NCI-H128 (cell line): ENCODE measurements around the gene SH2D5.
A peak's percentile ranks its signal among the peaks of the same experiment; 100 is the strongest.
"Not testable (repeated sequence)": the region's sequence is repeated elsewhere in the genome, so short reads cannot be mapped to it uniquely, and the experiment has no call there.

ENCODE experiments used
- DNase-seq: peaks from one replicate; lab custom pipeline; 2025; ENCODE audit not compliant: unreplicated experiment; lab: John Stamatoyannopoulos, UW

Gene SH2D5

DNA sequence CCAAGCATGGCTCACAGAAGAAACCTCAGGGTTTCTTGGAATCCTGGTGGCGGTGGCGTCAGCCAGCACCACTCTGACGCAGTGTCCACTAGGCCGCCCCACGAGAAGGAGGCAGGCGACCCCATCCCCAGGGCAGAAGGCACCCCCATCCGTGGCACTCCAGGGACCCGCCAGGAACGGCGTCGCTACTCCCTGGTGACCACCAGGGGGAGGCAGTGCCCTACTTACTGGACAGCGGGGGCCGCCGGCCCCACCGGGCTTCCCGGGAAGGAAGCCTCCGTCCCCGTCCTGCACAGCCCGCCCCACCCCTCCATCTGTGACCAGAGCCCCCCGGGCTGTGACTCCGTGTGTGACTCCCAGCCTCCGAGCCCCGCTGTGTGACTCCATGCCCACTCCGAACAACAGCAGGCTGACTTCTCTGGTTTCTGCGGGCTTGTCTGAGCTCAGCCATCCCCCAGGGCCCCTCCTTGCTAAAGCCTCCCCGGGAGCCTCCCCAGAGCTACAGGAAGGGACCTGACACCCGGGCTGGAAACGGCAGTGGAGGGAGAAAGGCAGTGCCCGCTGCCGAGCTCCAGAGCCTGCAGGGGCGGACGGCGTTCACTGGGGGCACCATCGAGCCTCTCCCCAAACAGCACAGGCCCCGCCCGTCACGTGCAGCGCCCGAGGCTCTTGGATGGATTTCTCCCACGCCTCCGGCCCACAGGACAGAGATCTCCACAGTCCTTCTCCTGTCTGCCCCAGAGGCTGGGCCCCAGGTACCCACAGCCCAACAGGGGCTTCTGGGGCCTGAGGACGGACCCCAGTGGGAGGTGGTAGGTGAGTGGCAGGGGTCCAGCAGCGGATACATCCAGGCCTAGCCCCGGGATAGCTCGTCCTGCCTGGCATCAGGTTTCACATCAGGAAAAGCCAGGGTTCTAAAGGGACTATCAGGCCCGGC is 35.8 kb downstream of the SH2D5 start:
- peak; percentile 81 for DNase-seq

DNA sequence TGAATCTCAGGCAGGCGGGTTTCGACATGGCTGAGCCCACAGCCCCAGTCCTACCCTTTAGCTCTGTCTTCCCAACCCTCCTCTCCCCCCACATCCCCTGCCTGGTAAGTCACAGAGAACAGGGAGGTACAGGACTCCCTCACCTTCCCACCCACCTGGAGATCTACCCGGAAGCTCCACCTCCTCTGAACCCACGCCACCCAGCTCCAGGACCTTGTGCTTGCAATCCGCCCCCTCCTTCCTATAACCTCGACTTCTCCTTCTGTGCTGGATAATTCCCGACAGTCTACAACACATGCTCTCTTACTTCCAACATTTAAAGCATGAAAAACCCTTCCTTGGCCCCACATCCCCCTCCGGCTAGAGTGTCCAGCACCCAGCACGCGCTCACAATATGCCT is 37.0 kb downstream of the SH2D5 start:
- no peak for DNase-seq

- no peak for DNase-seq
These were observed 38.9 kb downstream of the SH2D5 start for GRCh38 chr1:20693623-20694022.

GRCh38 chr1:20691872-20692271 is 40.6 kb downstream of the SH2D5 start:
- no peak for DNase-seq

- no peak for DNase-seq
These were observed 42.9 kb downstream of the SH2D5 start for GRCh38 chr1:20689645-20690056.

DNA sequence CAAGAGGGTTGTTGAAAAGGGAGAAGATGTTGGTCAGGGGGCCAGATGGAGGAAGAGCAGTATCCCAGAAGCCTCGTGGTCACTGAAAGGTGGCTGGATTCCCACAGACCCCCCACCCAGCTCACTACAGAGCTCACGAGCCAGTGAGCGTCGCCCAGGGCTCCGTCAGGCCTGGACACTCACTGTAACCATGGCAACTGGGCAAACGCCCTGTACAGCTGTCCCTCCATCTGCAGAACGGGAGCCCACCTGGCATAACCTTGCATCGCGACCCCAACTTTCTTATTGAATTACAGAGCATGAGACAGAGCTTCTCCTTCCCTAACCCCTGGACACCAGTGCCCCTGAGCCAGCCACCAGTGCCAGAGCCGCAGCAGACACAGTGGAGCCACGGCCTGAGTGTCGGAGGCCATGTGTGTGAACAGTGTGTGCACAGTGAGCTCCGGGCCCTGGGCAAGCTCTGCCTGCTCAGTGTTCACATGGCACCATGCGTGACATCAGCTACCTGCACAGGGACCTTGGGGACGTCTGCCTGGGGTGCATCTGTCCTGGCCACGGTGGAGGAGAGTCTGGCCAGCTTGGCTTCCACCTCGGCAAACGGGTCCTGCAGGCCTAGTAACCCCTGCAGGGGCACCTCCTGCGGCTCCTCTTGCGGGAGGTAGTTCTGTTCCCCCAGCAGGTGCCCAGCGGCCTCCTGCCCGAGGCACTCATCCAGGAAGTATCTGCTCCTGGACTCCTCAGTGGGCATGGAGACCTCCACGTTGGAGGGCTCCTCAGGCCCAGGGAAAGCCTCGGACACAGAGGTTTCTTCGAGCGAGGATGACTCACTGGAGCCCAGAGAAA is 45.4 kb downstream of the SH2D5 start:
- DNase-seq = no peak

DNA sequence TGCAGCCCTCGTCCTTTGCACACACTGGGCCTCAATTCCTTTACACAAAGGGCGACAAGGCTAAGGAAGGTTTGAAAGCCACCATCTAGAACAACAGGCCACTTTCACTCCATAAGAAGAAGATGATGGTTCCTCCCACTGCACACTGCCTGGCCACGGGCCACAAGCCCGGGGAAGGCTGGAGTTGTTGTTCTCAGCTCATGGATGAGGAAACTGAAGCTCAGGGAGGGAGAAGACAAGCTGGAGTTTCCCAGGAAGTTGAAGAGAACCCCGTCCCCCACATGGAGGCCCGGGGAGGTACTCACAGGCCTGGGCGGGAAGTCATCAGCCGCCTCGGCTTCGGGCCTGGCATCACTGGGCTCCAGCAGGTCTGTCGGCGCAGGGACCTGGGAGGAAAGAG is 46.8 kb downstream of the SH2D5 start:
- DNase-seq = no peak

- DNase-seq = no peak
These were observed 47.3 kb downstream of the SH2D5 start for GRCh38 chr1:20685099-20685662.

DNA sequence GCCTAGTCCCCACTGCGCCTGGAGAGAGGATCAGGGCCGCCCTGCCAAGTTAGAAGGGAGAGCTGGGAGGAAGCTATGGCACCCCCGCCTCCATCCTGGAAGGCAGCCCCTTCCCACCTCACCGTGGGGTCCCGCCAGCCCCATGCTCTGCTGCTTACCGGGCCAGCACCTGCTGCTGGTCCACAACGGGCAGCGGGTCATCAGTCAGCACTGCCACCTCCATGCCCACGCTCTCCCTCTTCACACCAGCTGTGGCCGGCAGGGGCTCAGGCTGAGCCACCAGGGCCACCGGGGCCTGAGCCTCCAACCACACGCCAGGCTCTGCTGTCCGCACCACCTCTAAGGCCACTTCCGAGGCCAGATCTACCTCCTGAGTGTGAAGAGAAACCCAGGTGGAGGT is 47.9 kb downstream of the SH2D5 start:
- no peak for DNase-seq

DNA sequence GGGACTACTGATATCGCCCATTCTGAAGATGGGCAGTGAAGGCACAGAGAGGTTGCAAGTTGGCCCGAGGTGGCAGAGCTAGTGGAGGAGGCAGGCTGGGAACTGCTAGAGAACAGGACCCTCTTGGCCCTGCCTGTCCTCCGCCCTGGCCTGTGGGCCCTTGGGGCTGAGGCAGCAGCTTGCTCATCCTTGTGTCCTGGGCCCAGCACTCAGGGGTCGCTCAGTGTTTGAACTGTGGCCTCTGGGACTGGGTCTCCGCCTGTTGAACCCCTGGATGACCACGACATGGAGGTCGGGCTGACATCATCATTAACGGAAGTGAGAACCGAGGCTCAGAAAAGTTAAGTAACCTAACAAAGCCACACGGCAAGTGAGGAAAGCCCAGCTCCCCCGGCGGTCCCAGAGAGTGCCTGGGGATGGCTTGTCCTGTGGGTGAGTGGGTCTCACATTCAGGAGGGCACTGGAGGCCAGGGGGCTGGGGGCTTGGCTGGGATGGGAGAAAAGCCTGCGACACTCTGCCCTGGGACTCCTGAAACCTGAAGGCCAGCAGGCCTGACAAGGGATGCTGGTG is 48.4 kb downstream of the SH2D5 start:
- no peak for DNase-seq

DNA sequence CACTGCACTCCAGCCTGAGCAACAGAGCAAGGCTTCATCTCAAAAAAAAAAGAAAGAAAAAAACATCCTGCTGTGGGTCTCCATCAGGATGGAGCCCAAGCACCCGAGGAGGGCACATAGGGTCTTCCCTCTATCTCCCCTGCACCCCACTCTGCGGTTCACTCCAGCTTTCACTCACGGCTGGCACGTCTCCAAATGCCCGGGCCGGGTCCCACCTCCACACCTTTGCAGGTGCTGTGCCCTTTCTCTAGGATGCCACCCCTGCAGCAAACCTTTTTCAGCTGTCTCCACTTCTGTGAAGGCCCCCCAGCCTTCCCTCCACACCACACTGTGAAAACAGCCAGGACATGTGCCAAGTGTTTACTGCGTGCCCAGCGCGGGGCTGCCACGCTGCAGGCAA is 48.9 kb downstream of the SH2D5 start:
- DNase-seq = no peak

GRCh38 chr1:20682571-20683236 is 49.8 kb downstream of the SH2D5 start:
- no peak for DNase-seq

GRCh38 chr1:20681999-20682398 is 50.5 kb downstream of the SH2D5 start:
- DNase-seq = no peak

DNA sequence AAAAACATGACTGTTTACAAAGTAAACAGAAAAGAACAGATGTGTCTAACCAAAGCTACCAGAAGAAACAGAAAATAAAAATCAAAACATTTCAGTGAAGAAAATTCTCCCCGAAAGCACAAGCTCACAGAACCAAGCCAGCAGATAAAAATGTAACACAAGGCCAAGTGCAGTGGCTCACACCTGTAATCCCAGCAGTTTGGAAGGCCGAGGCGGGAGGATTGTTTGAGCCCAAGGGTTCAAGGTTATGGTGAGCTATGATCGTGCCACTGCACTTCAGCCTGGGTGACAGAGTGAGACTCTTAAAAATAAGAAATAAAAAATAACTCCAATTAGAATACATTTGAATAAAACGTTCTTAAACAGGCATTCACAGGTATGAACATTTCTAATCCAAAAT is 52.2 kb downstream of the SH2D5 start:
- DNase-seq = no peak

DNA sequence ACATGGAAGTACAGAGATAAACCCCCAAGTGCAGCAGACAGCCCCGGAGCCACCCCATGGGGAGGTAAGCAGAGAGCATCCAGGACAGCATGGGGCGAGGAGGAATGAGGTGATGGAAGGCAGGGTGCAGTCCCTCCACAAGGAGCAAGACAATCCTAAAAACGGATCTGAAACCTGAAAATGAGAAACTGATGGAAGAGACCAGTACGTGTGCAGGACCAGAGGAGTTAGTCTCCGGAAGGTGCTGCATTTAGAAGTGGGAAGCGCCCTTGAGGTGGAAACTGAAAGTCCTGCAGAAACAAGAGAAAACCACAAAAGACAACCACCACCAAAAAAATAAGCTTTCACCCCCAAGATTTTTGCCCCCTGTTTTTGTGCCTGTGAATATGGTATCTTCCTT is 53.9 kb downstream of the SH2D5 start:
- DNase-seq = no peak

GRCh38 chr1:20673626-20674025 is 58.9 kb downstream of the SH2D5 start:
- not testable (repeated sequence) for DNase-seq

DNA sequence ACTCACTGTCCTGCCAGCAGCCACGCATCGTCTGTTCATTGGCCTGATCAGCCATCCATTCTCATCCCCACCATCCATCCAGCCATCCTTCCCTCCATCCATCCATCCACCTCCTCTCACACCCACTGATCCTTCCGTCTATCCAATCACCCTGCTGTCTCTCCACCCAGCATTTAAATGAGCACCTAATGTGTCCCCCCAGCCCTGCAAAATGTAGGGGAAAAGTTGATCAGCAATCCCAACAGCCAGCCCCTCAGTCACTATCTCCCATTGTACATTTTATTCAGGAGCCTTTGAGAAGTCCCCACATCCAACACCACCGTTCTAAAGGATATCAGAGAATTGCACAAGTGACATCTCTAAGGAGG is 60.3 kb downstream of the SH2D5 start:
- no peak for DNase-seq

DNA sequence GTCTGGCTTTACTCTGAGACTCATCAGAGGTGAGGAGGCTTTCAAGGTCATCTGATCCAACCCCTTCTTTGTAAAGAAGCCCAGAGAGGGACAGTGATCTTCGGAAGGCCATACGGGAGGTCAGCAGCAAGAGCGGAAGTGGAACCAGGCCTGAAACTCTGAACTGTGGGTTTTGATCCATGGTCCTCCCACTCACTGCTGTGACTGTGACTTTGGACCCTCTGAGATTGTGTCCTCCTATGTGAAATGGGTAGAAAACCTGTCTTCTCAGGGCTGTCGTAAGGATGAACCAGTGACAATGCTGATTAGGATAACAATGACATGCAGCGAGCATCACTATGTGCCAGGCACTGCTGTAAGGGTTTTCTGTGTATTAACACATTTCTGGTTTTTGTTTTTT is 61.6 kb downstream of the SH2D5 start:
- DNase-seq = no peak
